Left cardiac atrium (tissue), 4 donors: ENCODE results near the gene LINGO3. TPM values are rescaled to one million over a fixed set of nuclear protein-coding genes. Genes with fewer than 3 reads are reported as not detected.
"Not testable (repeated sequence)": the region's sequence is repeated elsewhere in the genome, so short reads cannot be mapped to it uniquely, and the experiment has no call there.

Source experiments
- ATAC-seq, 2 donors: fragments of 200-7000 bp; cut with Tn5 transposase; one replicate each; pipeline ENCODE4 v1.9.1; 2020; ENCODE audit warnings: mild to moderate bottlenecking in 2 of 2, moderate library complexity in 2 of 2
- DNase-seq: peaks from one replicate; pipeline ENCODE4 v3.0.0-alpha.2; 2020
- intact Hi-C, 2 donors: fragments of 100-400 bp; cut with DNase I; formaldehyde crosslinking; loops; one replicate each; pipeline versions ENCODE4 v1.14.1 to v1.15.1; 2022 to 2023
- total RNA-seq, 2 donors: library from RNA; stranded (reverse); fragmentation: NEBNext Ultra II Directional; extraction: Animal tissue kit (Norgen Biotek cat#: 25700); gene quantifications; one replicate each; pipeline ENCODE4 v1.2.1, GENCODE V29; 2021
- donor health status: DM: no; HTN: yes; CAD: no.
- donor health status: DM: no; HTN: yes; CAD: no; lungs with severe emphysema.
- donor health status: DM: yes; HTN: yes; CAD: no.
- donor health status: Dilated cardiomyopathy.

The LINGO3 gene
- total RNA-seq, 2 donors from 2014 or later = not detected

DNA sequence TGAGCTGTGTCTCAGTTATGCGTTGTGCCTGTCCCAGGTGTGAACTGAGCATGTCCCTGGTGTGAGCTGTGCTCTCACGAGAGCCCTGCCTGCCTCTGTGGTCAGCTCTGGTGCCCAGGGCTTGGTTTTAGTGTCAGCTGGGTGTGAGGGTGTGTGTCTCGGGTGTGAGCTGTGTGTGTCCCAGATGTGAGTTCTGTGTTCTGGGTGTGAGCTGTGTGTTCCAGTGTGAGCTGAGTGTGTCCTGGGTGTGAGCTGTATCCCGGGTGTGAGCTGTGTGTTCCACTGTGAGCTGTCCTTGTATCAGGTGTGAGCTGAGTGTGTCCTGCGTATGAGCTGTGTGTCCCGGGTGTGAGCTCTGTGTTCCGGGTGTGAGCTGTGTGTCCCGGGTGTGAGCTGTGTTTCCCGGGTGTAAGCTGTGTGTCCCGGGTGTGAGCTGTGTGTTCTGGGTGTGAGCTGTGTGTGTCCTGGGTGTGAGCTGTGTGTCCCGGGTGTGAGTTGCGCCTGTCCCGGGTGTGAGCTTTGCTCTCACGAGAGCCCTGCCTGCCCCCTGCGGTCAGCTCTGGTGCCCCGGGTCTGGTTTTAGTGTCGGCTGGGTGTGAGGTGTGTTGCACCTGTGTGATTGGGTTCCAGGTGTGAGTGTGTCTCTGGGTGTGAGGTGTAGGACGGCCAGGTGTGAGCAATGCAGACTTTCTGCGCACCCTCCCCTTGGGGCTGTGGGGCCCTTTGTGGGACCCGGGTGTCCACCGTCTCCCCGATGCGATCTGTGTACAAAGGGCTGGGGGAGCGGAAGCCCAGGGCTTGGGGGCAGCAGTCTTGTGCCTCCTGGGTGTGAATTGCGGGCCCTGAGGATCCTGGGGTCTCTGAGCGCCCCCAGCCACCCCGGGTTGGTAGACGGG, 18.9 kb downstream of the LINGO3 start:
- DNase-seq = no peak
- no peak for ATAC-seq
- intact Hi-C loops = no loop called here

DNA sequence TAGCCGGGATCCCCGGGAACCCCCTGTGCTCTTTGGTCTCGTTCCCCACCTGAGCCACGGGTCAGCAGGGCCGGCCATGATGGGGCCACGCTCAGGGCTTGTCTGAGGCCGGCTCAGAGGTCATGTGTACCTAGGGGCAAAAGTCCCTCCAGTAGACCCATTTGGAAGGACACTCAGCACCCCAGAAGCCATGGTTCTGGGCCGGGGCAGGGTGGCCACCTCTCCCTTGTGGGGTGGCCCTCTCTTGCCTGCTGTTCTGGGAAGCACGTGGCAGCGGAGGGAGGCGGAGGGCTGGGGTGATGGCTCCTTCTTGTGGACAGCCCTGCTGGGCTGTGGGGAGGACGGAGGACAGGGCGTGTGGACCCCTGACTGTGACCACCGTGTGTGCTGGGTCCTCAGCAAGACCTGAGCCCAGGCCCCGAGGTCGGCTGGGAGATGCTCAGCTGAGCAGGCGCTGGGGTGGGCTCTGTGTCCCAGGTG, 19.6 kb downstream of the LINGO3 start:
- ATAC-seq (no peak), DNase-seq (no peak)
- intact Hi-C loops = no loop called here

- no peak for ATAC-seq
- intact Hi-C loops = no loop called here
- no peak for DNase-seq
These were observed 20.2 kb downstream of the LINGO3 start for GRCh38 chr19:2287585-2288337.

DNA sequence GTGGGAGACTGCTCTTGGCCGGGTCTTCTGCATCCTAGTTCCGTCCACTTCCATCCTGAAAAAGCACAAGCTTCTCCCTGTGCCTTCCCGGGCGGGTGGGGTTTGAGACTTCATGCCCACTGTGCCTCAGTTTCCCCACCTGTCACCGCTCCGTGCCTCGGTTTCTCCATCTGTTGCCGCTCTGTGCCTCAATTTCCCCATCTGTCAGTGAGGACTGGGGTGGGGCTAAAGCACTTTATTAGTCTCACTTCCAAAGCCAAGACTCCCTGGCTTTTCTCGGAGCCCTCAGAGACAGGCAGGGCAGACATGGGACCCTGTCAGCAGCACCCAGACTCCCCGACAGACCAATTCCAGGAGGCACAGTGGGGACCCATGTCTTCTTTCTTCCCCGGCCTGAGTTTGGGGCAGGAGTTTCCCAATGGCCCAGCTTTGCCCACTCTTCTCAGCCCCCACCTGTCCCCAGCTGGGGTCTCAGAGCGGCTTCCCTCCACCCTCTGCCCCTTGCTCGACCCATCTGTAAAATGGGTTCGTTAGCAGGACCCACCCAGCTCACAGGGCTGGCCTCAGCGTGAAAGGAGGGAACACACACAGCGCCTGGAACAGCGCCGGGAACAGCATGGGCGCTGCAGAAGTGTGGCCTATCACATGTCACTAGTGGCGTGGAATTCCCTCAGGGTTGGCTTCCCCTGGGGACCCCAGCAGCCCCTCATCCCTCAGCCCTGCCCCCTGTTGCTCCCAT, 21.4 kb downstream of the LINGO3 start:
- DNase-seq (no peak), ATAC-seq (no peak)

DNA sequence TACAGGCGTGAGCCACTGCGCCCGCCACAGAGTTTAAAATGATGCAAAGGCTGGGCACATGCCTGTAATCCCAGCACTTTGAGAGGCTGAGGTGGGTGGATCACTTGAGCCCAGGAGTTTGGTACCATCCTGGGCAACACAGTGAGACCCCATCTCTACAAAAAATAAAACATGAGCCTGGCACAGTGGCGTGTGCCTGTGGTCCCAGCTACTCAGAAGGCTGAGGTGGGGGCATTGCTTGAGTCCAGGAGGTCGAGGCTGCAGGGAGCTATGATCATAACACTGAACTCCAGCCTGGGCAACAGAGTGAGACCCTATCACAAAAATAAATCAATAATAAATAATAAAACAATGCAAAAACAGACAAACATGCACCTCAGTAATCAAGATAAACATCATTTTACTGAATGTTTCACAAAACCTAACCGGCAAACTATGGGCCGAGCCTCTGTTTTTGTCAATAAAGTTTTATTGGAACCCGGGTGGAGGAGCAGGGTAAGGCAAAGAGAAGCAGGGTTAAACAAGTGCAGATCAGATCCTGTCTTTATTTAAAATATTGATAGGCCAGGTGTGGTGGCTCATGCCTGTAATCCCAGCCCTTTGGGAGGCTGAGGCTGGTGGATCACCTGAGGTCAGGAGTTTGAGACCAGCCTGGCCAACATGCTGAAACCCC, 24.0 kb downstream of the LINGO3 start:
- intact Hi-C loops = no loop called here
- no peak for ATAC-seq
- DNase-seq = no peak

More for the DNA sequence above, 21.4 kb downstream of the LINGO3 start:
- intact Hi-C loops = no loop called here

DNA sequence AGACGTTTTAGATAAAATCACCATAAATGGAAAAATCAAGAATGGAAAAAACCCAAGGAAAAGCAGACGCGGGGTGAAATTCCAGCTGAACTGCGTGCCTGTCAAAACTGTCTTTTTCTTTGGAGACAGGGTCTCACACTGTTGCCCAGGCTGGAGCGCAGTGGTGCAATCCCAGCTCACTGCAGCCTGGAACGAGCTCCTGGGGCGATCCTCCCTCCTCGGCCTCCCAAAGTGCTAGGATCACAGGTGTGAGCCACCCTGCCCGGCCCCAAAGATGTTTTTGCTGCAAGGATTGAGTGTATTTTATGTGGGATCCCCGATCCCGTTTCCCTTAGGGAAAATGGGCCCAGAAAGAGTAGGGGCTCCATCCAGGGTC, 25.1 kb downstream of the LINGO3 start:
- DNase-seq (no peak), ATAC-seq (no peak)
- intact Hi-C loops = no loop called here

- intact Hi-C loops = no loop called here
- peak; percentile 88 to 90 for ATAC-seq
These were observed 25.7 kb downstream of the LINGO3 start, which contains the start of gene PEAK3 for GRCh38 chr19:2282062-2282861. Gene PEAK3, minus strand, starts transcription at chr19:2282175. Its CDS starts 1,244 bp downstream, at chr19:2280931.

DNA sequence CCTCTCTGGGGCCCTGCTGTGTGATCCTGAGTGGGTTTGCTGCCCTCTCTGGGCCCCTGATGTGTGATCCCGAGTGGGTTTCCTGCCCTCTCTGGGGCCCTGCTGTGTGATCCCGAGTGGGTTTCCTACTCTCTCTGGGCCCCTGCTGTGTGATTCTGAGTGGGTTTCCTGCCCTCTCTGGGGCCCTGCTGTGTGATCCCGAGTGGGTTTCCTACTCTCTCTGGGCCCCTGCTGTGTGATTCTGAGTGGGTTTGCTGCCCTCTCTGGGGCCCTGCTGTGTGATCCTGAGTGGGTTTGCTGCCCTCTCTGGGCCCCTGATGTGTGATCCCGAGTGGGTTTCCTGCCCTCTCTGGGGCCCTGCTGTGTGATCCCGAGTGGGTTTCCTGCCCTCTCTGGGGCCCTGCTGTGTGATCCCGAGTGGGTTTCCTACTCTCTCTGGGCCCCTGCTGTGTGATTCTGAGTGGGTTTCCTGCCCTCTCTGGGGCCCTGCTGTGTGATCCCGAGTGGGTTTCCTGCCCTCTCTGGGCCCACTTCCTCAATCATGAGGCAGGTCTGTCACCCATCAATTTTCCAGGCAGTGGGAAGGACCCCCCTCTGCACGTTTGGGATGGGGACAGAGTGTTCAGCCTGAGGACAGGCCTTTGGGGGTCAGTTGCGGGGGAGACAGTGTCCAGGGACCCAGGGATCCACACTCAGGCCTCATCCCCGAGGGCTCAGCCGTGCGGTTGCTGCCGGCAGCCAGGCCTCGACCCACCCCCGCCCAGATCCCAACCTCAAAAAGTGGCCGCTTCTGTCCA, 26.5 kb downstream of the LINGO3 start:
- ATAC-seq = peak; percentile 3 to 10
- DNase-seq, intact Hi-C loops: not testable (repeated sequence)

More at GRCh38 chr19:2282062-2282861, 25.7 kb downstream of the LINGO3 start, which contains the start of gene PEAK3:
- peak; percentile 86 for DNase-seq

GRCh38 chr19:2280633-2281264, 27.2 kb downstream of the LINGO3 start:
- no peak for DNase-seq
- no peak for ATAC-seq
- intact Hi-C loops = no loop called here

- ATAC-seq (no peak), DNase-seq (no peak)
- intact Hi-C loops = loop anchor here in 1 of 2 donors (5.0 kb wide), 1 partner anchor 109 kb away; no protein-coding TSS in a partner anchor
These were observed 29.3 kb downstream of the LINGO3 start for GRCh38 chr19:2278459-2279158.

- intact Hi-C loops = loop anchor here in 1 of 2 donors (5.0 kb wide), 1 partner anchor 110 kb away; no protein-coding TSS in a partner anchor
- no peak for DNase-seq
- no peak for ATAC-seq
These were observed 30.8 kb downstream of the LINGO3 start for GRCh38 chr19:2277138-2277537.

GRCh38 chr19:2276429-2276986, 31.4 kb downstream of the LINGO3 start:
- ATAC-seq = no peak
- intact Hi-C loops = loop anchor here in 1 of 2 donors (5.0 kb wide), 1 partner anchor 111 kb away; no protein-coding TSS in a partner anchor
- no peak for DNase-seq

DNA sequence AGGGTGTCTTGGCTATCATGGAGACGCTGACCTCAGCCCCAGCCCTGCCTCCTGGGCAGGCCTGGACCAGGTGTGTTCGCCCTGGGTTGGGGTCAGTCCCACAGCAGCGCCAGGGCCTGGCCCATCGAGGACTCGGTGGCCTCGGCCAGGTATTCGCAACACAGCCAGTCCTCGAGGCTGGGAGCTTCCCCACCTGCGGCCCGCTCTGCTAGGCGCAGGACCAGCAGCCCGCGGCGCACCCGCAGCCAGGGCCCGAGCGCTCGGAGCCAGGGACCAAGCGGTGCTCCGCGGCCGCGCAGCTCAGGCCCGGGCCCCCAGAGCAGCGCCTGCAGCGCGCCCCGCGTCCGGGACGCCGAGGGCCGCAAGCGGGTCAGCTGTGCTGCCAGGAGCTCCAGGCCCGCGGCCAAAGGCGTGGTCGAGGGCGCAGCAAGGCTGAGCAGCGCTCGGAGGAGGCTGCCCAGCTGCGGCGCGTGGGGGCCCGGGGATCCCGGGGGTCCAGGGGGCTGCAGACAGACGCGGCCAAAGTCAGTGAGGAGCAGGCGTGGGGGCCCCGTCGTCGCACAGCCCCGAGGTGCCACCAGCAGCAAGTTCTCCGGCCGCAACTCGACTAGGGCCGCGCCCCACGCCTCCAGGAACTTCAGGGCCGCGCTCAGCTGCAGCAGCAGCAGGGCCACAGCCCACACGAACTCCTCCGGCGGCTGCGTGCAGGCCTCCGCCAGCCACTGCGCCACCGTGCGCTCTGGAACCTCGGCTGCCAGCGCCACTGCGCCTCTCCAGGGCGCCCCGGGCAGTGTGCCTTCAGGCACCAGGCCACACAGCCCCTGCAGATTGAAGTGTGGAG, 32.1 kb downstream of the LINGO3 start:
- peak; percentile 62 for DNase-seq
- peak; percentile 10 to 31 for ATAC-seq
- intact Hi-C loops = loop anchor here in 1 of 2 donors (2.0 to 5.0 kb wide), 2 partner anchors 111 to 119 kb away; no protein-coding TSS in a partner anchor

DNA sequence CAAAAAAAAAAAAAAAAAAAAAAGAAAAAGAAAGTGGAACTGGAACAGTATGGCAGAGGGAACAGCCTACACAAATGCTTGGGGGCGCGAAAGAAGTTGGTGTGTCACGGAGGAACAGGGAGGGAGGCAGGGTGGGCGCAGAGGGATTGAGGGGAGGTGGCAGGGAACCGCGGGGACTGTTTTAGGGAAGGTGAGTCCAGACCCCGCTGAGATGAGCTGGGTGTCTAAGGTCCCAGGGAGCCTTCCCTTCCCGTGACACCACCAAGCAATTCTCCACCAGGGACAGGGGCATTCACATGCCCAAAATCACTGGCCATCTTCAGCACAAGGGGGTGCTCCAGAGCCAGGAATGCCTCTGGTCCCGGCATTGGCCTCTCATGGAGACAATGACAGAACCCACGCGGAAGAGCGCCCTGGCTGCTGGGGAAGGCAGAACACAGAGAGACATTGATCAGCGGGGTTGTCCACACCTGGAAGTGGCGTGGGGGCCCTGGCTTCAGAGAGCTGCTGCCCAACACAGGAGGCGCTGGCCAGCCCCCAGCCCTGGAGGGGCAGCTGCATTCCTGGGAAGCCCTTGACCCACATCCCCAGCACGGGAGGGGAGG, 32.9 kb downstream of the LINGO3 start:
- peak; percentile 77 for DNase-seq
- peak; percentile 8 to 16 for ATAC-seq
- intact Hi-C loops = loop anchor here in 1 of 2 donors (2.0 to 5.0 kb wide), 4 partner anchors 38 to 118 kb away; partner anchors contain the start of genes PLEKHJ1 and SF3A2
